Colon (tissue), 2 donors: Measurements from ENCODE around the gene AFF3.
"Not testable (repeated sequence)": the region's sequence is repeated elsewhere in the genome, so short reads cannot be mapped to it uniquely, and the experiment has no call there.

Source experiments
- FAIRE-seq: peaks from 2 replicates; lab custom pipeline; 2012; peaks lifted over from hg19 to GRCh38; lab: Jason Lieb, UNC
- donor health status: control.
- donor health status: control.

The AFF3 gene

GRCh38 chr2:99748344-99748743 lies 394.0 kb downstream of the AFF3 start:
- FAIRE-seq = no peak

- no peak for FAIRE-seq
These were observed 394.5 kb downstream of the AFF3 start for GRCh38 chr2:99747842-99748241.

GRCh38 chr2:99743146-99743545 lies 399.2 kb downstream of the AFF3 start:
- FAIRE-seq = no peak

GRCh38 chr2:99737537-99737936 lies 404.9 kb downstream of the AFF3 start:
- FAIRE-seq = no peak

- no peak for FAIRE-seq
These were observed 406.6 kb downstream of the AFF3 start for GRCh38 chr2:99735753-99736152.

GRCh38 chr2:99735314-99735713 lies 407.1 kb downstream of the AFF3 start:
- not testable (repeated sequence) for FAIRE-seq

- no peak for FAIRE-seq
These were observed 408.2 kb downstream of the AFF3 start for GRCh38 chr2:99734236-99734635.

- FAIRE-seq = no peak
These were observed 413.0 kb downstream of the AFF3 start for GRCh38 chr2:99729104-99730025.

- no peak for FAIRE-seq
These were observed 414.2 kb downstream of the AFF3 start for GRCh38 chr2:99728166-99728565.

- FAIRE-seq = no peak
These were observed 415.2 kb downstream of the AFF3 start for GRCh38 chr2:99727199-99727598.

- no peak for FAIRE-seq
These were observed 415.7 kb downstream of the AFF3 start for GRCh38 chr2:99726691-99727090.

- no peak for FAIRE-seq
These were observed 416.6 kb downstream of the AFF3 start for GRCh38 chr2:99725820-99726219.

GRCh38 chr2:99722476-99722875 lies 419.9 kb downstream of the AFF3 start:
- FAIRE-seq = no peak

GRCh38 chr2:99719102-99719501 lies 423.3 kb downstream of the AFF3 start:
- FAIRE-seq = no peak

GRCh38 chr2:99715956-99716355 lies 426.4 kb downstream of the AFF3 start:
- FAIRE-seq = no peak

- no peak for FAIRE-seq
These were observed 428.0 kb downstream of the AFF3 start for GRCh38 chr2:99714349-99714748.

GRCh38 chr2:99711144-99711543 lies 431.2 kb downstream of the AFF3 start:
- no peak for FAIRE-seq

- no peak for FAIRE-seq
These were observed 431.7 kb downstream of the AFF3 start for GRCh38 chr2:99710721-99711120.

GRCh38 chr2:99709229-99709628 lies 433.2 kb downstream of the AFF3 start:
- FAIRE-seq = no peak

- no peak for FAIRE-seq
These were observed 434.2 kb downstream of the AFF3 start for GRCh38 chr2:99708231-99708630.

GRCh38 chr2:99707592-99707991 lies 434.8 kb downstream of the AFF3 start:
- FAIRE-seq = no peak

GRCh38 chr2:99706735-99707134 lies 435.7 kb downstream of the AFF3 start:
- FAIRE-seq = no peak

- FAIRE-seq = no peak
These were observed 440.9 kb downstream of the AFF3 start for GRCh38 chr2:99701503-99701902.
